Islet precursor cell (in vitro differentiated cells): Measurements from ENCODE around the gene RUSF1.
A peak's percentile ranks its signal among the peaks of the same experiment; 100 is the strongest.
"Not testable (repeated sequence)": the region's sequence is repeated elsewhere in the genome, so short reads cannot be mapped to it uniquely, and the experiment has no call there.

ENCODE experiments used
- DNase-seq: peaks from one replicate; pipeline ENCODE4 v3.0.0-alpha.2; 2018

Gene RUSF1

DNA sequence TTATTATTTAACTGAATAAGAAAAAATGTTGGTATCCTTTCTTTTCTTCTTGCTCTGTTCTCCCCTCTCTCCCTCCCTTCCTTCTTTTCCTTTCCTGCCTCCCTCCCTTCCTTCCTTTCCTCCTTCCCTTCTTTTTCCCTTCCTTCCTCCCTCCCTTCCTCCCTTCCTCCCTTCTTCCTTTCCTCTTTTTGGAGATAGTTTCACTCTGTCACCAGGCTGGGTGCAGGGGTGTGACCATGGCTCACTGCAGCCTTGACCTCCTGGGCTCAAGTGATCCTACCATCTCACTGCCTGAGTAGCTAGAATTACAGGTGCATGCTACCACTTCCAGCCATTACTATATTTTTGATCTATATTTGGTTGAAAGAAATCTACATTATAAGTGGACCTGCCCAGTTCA is 5.7 kb upstream of the RUSF1 start:
- no peak for DNase-seq

DNA sequence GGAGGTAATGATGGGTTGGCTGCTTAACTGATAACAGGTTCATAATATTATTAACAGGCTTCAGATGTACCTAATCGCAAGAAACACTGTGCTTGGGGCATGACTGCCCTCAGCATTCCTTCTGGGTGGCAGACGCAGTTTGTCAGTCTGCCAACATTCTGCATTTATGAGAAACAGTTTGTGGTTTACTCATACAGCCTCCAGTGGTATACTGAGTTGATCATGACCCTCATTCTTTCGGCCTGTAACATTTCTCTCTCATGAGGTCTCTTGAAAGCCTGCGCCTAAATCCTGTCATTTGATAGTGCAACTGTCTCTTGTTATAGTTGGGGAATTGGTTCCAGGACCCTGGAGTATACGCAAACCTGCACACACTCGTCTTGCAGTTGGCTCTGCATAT is 4.9 kb upstream of the RUSF1 start:
- no peak for DNase-seq

DNA sequence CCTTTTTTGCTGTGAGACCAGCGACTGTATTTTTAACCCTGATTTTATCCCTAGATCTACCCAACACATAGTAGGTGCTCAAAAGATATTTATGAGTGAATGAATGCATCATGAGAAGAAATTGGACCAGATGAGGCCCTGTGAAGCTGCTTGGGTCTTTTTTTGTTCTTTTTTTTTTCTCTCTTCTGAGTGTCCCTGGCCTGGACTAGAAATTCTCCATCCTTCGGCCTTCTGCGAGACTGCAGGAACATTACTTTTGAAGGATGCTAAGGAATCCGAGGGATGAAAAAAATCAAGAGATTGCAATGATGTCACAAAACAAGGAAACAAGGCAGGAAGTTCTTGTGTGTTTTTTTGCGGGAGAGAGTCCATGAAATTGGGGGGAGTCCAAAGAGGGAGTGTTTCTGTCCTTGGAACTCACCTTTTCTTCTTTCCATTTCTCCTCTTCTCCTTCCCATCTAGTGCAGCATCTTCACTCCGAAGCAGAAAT is 560 bp upstream of the RUSF1 start:
- DNase-seq = no peak

DNA sequence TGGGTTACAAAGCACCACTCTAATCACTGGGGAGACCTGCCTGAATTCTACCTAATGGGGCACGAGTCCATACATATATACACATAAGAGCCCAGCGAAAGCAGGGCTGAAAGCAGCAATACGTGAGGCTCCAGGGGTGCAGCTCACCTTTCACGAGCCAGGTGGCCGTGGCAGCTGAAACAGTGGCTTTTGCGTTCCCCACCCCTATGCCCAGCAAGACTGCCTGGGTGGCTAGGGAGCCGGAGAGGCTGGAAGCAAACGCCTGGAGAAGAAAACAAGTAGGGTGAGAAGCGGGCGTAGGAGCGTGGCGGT is 618 bp downstream of the RUSF1 start:
- DNase-seq = no peak

DNA sequence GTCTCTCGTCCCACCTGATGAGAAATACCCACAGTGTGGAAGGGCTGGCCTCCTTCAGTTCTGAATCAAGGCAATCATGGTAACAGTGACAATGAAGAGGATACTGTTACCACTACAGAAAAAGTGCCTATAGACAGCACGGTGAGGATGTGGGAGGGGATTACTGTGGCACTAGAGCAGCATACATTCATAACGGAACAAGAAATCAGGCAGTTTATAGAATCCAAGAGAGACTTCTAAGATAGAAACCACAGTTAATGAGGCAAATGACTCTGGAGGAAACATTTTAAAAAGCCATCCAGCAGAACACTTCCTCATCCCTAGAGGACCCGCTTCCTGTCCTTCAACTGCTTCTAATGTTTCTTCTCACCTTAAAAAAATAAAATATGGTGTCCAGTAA is 2.7 kb downstream of the RUSF1 start:
- DNase-seq = no peak

DNA sequence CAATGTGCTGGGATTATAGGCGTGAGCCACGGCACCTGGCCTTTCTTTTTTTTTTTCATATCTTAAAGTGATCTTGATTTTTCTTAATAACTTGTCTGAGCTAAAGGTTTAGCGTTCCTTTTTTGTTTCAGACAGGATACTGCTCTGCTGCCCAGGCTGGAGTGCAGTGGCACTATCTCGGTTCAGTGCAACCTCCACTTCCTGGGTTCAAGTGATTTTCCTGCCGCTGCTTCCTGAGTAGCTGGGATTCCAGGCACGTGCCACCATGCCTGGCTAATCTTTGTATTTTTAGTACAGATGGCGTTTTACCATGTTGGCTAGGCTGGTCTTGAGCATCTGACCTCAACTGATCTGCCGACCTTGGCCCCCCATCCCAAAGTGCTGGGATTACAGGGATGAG is 4.0 kb downstream of the RUSF1 start:
- no peak for DNase-seq

DNA sequence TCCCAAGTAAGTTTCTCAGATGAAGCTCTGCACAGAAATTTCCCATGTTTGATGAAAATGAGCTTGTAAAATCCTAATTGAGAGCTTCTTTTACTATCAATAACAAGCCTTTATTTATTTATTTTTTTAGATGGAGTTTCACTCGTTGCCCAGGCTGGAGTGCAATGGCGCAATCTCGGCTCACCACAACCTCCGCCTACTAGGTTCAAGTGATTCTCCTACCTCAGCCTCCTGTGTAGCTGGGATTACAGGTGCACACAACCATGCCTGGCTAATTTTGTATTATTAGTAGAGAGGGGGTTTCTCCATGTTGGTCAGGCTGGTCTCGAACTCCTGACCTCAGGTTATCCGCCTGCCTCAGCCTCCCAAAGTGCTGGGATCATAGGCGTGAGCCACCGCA is 4.6 kb downstream of the RUSF1 start:
- DNase-seq = not testable (repeated sequence)

DNA sequence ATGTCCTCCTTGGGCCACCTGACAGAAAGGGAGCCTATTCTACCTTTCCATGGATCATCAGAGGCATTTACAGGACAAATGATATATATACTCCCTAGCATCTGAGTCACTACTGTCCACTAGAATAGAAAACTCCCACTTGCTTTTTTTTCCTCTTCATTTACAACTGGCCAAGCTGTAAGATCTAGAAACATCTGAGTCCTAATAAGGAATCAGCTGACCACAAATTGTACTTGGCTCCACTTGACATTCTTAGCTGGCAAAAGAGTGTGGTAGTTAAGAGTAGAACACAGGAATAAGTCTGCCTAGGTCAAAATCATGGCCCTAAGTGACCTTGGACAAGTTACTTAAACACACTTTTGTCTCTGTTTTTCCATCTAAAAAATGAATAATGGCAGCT is 5.2 kb downstream of the RUSF1 start:
- no peak for DNase-seq

DNA sequence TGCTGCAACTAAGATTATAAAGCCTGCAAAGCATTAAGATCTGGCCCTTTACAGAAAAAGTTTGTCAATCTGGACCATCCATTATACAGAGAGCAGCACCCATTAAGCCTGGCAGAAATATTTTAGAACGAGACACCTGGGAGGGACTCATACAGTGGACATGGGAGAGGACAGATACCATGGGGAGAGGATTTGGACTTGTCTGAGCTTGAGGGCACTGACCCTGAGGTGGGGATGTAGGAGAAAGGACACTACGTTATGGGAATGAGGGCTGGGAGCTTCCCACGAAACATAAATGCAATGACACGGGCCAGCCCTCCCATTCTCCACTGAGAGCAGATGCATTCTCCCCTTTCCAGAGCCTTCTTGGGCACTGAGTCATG is 6.2 kb downstream of the RUSF1 start:
- DNase-seq = no peak

DNA sequence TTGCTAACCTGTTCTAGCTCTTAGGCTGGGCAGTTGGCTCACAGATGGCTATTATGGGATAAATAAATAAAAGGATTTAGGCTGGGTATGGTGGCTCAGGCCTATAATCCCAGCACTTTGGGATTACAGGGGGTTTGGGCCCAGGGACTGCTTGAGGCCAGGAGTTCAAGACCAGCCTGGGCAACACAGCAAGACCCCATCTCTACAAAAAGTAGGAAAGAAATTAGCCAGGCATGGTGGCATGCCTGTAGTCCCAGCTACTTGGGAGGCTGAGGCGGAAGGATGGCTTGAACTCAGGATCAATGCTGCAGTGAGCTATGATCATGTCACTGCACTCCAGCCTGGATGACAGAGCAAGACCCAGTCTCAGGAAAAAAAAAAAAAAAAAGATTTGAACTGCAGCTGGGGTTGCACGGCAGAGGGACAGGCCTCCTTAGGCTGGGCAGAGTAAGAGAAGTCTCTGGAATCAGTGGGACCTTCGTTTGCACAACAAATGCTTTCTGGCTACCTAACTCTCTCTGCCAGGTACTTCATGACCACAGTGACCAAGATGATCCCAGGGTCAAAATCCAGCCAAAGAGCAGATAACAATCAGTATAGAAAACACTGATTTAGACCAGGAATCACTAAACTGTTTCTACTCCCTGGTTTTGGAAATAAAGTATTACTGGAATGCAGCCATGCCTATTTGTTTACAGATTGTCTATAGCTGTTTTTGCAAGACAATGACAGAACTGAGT is 6.8 kb downstream of the RUSF1 start:
- DNase-seq = no peak

DNA sequence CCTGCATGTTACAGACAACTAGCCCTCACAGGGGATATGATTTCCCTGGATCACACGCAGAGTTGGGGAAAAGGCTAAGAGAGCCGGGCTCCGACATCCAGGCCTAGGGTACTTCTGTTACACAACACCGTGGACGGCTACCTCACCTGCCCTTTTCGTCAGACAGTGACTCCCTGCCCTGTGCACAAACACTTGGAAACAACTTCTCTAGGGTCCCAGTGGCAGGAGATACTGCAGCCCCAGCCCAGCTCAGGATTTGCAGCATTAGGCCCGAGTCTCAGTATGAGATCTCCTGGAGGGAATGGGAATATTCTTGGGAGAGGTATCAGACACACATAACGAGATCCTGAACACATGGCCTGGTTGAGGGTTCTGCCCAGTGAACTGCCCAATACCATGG is 8.3 kb downstream of the RUSF1 start:
- DNase-seq = no peak

DNA sequence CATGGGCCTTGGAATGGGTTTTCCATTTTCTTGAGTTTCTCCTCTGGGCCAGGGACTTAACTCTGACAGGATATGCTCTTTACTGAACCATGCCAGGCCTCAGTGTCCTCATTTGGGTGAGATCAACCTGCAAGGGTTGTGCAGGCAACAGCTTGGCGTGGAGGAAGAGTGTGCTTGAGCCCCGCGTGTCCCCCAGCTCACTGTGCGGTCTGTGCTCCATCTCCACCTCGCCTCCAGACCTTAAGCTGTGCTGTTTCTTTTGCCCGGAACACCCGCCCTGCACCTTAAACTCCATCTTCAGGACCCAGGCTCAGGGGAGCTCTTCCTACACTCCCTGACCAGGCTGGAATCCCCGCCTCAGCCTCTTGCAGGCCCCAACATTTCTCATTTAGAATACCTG is 9.7 kb downstream of the RUSF1 start:
- no peak for DNase-seq

DNA sequence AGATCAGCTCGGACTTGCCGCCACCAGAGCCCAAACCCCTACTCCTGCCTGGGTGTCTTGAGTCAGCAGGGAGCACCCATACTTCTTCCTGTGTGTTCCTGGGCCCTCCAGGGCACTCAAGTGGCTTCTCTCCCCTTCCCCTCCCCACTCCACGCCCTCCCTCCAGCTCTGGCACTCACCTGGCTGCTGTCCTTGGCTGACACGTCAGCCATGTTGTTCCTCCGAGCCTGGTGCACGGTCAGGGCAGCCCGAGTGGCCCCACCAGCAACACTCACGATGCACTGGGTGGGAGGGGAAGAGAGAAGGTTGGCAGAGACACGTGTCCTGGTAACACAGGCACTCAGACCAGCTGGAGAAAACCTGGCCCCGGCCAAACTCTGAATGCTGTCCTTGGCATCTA is 11.5 kb downstream of the RUSF1 start:
- DNase-seq = no peak

DNA sequence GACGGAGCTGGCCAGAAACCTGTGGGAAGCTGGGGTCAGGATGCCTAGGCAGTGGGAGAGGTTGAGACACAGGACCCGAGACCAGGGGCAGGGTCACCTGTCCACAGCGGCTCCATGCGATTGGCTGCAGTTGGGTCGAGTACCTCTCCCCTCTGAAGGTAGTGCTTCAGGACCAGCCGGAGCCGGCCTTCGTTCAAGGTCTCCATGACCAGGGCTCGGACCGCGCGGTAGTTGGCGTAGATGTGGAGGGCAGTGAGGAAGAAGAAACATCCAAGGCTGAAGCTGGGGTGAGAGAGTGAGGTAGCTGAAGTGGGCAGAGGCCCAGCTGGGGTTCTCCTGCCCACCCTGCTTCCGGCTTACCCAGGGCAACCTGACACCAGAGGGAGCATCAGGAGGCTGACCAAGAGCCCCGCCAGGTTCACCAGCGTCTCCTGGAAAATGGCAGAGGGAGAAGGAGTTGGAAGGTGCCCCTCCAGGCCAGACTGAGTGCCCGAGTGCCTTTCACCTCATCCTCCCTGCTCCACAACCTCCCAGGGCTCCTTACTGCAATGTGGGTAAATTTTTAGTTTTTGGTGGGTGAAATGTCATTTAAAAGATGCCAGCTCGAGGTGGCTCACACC is 14.6 kb downstream of the RUSF1 start:
- no peak for DNase-seq

DNA sequence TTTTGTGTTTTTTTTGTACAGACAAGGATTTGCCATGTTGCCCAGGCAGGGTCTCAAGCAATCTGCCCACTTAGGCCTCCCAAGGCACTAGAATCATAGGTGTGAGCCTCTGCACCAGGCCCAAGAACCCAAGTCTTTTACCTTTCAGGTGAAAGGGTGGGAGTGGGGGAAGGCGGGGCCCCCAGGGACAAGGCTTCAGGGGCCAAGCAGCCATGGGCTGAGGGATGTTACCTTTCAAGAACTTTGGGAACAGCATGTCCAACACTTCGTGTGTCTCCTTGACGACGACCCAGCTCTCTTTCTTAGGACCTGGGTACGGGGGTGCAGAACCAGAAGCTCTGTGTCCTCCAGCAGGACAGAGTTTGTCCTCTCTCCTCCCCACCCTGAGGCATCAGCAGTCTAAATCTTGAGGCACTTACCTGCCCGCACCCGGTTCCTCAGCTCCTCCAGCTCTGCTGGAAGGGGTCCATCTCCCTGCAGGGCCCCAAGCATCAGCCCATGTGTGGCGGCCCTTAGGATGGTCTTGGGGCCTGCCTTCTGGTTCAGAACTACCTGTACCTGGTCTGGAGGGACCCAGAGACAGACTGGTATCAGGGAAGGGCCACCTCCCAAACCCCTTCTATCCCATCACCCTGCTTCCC is 16.3 kb downstream of the RUSF1 start:
- DNase-seq = no peak

DNA sequence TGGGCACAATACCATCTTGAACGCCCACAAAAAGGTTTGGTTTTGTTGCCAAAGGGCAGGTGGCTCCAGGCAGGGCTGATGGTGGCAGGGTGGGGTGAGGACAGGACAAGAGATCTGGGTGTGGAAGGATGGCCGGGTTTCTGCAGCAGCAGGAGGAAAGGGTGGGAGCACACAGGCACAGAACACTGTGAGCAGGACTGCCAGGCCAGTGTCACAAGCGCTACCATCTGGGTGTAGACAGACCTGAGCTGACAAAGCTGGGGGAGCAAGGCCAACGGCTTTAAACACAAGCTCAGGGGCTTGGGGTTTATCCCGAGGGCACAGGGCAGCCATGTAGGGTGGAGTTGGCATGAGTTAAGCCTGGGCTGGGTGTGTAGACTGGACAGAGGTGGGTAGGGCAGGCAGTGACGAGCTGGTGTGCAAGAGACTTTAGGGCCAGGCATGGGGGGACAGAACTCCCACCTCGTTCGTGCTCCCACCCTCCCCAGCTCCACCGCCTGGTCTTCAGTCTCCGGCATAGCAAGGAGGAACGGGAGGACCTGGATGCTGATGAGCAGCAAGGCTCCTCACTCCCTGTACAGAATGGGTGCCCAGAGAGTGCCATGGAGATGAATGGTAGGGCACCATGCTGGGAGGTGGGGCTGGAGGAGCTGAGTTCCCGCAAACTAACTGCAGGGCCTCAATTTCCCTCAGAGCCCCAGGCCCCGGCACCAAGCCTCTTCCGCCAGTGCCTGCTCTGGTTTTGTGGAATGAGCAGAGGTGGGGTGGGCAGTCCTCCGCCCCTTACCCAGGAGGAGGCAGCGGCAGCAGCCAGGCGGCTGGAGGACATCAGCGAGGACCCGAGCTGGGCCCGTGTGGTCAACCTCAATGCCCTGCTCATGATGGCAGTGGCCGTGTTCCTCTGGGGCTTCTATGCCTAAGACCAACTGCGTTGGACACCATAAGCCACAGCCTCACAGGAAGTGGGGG is 18.3 kb downstream of the RUSF1 start:
- DNase-seq = no peak

DNA sequence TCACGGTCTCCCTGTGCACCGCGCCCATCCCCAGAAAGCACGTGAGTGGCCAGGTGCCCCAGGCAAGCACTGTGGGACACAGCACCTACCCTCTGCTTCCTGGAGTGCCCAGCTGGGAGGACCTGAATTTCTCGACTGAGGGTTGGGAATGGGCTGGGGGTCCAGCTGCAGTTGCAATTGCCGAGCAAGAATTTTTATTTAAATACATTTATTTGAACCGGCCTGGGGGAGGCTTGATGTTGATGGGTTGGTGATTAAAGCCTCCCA is 19.0 kb downstream of the RUSF1 start:
- DNase-seq = no peak

DNA sequence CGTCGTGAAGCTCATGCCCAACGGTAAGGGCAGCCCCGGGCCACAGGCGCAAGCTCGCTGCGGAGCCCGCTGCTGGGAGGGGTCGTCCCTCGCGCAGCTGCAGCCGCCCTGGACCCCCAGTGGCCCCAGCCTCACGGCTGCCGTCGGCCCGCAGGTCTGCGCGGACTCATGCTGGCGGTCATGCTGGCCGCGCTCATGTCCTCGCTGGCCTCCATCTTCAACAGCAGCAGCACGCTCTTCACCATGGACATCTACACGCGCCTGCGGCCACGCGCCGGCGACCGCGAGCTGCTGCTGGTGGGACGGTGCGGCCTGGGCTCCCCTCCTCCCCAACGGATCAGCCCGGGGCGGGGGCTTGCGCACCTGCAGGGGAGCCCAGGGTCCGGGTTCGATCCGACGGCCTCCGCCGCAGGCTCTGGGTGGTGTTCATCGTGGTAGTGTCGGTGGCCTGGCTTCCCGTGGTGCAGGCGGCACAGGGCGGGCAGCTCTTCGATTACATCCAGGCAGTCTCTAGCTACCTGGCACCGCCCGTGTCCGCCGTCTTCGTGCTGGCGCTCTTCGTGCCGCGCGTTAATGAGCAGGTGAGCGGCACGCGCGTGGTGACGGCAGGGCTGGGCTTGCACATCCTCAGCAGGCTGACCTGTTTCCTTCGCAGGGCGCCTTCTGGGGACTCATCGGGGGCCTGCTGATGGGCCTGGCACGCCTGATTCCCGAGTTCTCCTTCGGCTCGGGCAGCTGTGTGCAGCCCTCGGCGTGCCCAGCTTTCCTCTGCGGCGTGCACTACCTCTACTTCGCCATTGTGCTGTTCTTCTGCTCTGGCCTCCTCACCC is 19.5 kb downstream of the RUSF1 start:
- DNase-seq = no peak

DNA sequence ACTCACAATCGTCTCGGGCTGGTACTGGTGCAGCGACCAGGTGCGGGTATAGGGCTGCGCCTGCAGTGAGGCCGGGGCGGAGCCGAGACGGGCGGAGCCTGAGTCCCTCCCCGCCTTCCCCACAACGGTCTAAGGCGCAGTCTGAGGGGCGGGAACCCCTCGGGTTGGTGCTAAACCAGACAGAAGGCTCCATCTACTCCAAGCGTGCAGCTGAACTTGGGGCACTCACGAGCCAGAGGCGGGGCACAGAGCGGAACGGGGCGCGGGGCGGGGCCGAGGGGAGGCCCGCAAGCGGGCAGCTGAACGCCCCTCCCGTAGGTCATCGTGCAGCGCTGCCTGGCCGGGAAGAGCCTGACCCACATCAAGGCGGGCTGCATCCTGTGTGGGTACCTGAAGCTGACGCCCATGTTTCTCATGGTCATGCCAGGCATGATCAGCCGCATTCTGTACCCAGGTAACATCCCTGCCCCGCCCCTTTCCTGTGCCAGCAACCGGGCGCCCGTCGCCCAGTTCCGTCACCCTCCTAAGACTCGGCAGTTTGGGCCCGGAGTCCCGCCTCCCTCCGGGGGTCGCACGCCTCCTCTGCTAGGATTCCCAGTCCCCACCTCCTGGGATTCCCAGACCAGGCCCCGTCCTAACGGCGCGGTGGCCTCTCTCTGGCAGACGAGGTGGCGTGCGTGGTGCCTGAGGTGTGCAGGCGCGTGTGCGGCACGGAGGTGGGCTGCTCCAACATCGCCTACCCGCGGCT is 20.3 kb downstream of the RUSF1 start:
- DNase-seq = peak; percentile 77

DNA sequence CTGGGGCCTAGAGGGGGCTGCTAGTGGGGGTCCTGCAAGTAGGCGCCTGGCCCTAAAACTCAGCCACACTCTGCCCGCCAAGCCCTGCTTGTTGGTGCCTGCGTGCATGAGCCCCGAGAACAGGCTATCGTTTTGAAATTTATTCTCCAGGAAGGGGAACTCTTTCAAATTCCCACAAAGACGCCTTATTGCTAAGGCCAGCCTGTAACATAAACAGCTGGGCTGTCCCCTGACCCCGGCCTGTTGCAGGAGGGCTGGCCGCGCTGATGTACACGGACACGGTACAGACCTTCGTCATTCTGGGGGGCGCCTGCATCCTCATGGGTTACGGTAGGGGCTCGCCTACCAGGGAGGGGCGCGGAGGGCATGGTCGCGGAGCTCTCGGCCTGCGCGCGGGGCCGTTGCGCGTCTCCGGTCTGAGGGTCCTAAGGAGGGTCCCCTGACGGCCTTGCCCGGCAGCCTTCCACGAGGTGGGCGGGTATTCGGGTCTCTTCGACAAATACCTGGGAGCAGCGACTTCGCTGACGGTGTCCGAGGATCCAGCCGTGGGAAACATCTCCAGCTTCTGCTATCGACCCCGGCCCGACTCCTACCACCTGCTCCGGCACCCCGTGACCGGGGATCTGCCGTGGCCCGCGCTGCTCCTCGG is 21.0 kb downstream of the RUSF1 start:
- DNase-seq = no peak

DNA sequence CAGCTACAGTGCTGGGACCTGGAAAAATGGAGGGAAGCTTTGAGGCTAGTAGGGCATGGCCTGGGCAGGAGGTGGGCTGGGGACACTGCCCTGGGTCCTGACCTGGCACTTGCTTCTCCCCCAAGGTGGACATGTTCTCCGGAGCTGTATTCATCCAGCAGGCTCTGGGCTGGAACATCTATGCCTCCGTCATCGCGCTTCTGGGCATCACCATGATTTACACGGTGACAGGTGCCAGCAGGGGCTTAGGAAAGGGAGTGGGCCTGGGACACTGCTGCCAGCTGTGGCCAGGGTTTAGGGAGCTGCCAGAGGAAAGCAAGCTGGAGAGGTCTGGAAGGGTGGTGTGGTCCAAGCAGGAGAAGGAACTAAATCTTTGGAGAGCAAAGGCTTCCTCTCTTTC is 22.1 kb downstream of the RUSF1 start:
- DNase-seq = no peak
